Ishikawa (cell line): Measurements from ENCODE around the gene MUS81.

Experiments
- CEBPB ChIP-seq: IDR thresholded peaks from 2 replicates; pipeline ENCODE4 v1.6.1; 2012
- CREB1 ChIP-seq: IDR thresholded peaks from 2 replicates; pipeline ENCODE4 v1.6.1; 2012; ENCODE audit warnings: low read depth
- EP300 ChIP-seq: IDR thresholded peaks from 2 replicates; pipeline ENCODE4 v1.6.1; 2012; ENCODE audit warnings: borderline replicate concordance
- FOXM1 ChIP-seq: IDR thresholded peaks from 2 replicates; pipeline ENCODE4 v1.6.1; 2012; ENCODE audit warnings: low read depth, borderline replicate concordance
- NFIC ChIP-seq: IDR thresholded peaks from 2 replicates; pipeline ENCODE4 v1.6.1; 2012
- RAD21 ChIP-seq: IDR thresholded peaks from 2 replicates; pipeline ENCODE4 v1.6.1; 2012; ENCODE audit warnings: low read depth
- TAF1 ChIP-seq: IDR thresholded peaks from 2 replicates; pipeline ENCODE4 v1.6.1; 2012; ENCODE audit warnings: low read depth, mild to moderate bottlenecking
- TCF12 ChIP-seq: IDR thresholded peaks from 2 replicates; pipeline ENCODE4 v1.6.1; 2012; ENCODE audit warnings: low read depth
- TEAD4 ChIP-seq: IDR thresholded peaks from 2 replicates; pipeline ENCODE4 v1.6.1; 2012
- YY1 ChIP-seq: IDR thresholded peaks from 2 replicates; pipeline ENCODE4 v1.6.1; 2012; ENCODE audit warnings: low read depth
- TF ChIP-seq, protein P1 (sequence below): IDR thresholded peaks from 2 replicates; pipeline ENCODE4 v1.6.1; 2012

DNA sequence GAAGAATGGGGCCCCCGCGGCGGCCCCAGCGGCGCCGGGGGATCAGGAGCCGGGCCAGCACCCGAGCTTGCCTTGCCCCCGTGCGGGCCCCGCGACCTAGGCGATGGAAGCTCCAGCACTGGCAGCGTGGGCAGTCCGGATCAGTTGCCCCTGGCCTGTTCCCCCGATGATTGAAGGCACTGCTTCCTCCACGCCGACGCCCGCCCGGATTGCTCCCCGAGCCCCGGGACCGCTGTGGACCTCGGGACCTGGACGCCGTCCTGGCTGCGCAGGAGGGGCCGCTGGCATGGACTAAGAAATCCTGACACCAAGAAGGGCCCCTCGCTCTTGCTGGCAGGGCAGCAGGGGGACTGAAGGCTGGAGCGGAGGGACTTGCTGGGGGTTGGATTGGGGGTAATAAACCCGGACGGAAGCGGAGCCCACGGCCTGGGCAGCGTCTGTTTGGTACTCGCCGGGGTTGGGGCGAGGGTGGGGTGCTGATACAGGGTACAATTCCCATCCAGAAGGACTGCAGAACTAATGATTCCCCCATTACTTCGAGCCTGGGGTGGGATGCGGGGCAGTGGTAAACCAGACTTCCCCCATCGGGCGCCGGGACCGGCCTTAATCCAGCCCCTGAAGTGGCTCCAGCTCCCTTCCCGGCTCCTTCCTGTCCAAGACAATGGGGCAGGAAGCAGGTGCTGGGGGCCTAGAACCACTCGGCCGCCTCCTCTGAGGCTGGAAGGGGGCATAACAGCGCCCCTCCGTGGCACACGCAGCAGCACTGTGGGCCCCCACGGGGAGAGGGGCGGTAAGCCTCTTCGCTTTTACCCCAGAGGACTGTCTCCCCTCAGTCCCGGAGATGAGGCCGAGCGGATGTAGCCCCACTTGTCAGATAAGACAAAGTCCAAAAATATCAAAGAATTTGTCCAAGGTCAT is 31.2 kb downstream of the MUS81 start:
- no peak for TF ChIP-seq TCF12
- TF ChIP-seq YY1: no peak
- no peak for TF ChIP-seq CEBPB
- TF ChIP-seq EP300: no peak
- TF ChIP-seq RAD21: no peak
- TF ChIP-seq CREB1: no peak
- no peak for TF ChIP-seq FOXM1
- no peak for TF ChIP-seq NFIC
- TF ChIP-seq, protein P1, sequence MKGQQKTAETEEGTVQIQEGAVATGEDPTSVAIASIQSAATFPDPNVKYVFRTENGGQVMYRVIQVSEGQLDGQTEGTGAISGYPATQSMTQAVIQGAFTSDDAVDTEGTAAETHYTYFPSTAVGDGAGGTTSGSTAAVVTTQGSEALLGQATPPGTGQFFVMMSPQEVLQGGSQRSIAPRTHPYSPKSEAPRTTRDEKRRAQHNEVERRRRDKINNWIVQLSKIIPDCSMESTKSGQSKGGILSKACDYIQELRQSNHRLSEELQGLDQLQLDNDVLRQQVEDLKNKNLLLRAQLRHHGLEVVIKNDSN: no peak
- TF ChIP-seq TEAD4: no peak
- no peak for TF ChIP-seq TAF1
